Measurements from ENCODE around the gene SMAD1. TPM values are rescaled to one million over a fixed set of nuclear protein-coding genes. Genes with fewer than 3 reads are reported as not detected.

Gene SMAD1
- total RNA-seq, 1 donor, result 30.4 TPM

- H3K4me2 ChIP-seq (ENCODE audit: insufficient read depth, low read length), result no peak overlapping the region
- no peaks in the 10 kb centered on the region for H3K27me3 ChIP-seq (ENCODE audit: insufficient read depth, low read length)
Observed at GRCh38 chr4:145513020-145513621, 31.5 kb downstream of the SMAD1 start.

GRCh38 chr4:145520172-145520571 lies 38.5 kb downstream of the SMAD1 start:
- H3K27ac ChIP-seq (ENCODE audit: low read depth, low read length), result no peak overlapping the region
- no peaks in the 10 kb centered on the region for H3K36me3 ChIP-seq (ENCODE audit: insufficient read depth, low read length)
- H3K27me3 ChIP-seq (ENCODE audit: insufficient read depth, low read length), result no peaks in the 10 kb centered on the region
- no peak overlapping the region for H3K4me2 ChIP-seq (ENCODE audit: insufficient read depth, low read length)
- no peak overlapping the region for H3K4me3 ChIP-seq (ENCODE audit: insufficient read depth, low read length)
- peaks cover 6% of the 10 kb centered on the region for H3K79me2 ChIP-seq (ENCODE audit: insufficient read depth, low read length)
- no peak for DNase-seq (ENCODE audit: insufficient read length, low spot score, missing footprints)
- peaks cover 3% of the 10 kb centered on the region for H4K20me1 ChIP-seq (ENCODE audit: insufficient read depth, low read length)
- H3K9me3 ChIP-seq (ENCODE audit: low read depth, low read length), result no peaks in the 10 kb centered on the region
- no peaks in the 10 kb centered on the region for H3K4me1 ChIP-seq (ENCODE audit: insufficient read depth, low read length)
- H2AFZ ChIP-seq (ENCODE audit: low read length), result no peak overlapping the region
- no peak for TF ChIP-seq CTCF (IDR thresholded peaks at IDR 0.05; ENCODE audit: extremely low read depth, low read depth, low read length)

More at GRCh38 chr4:145513020-145513621, 31.5 kb downstream of the SMAD1 start:
- Histone ChIP-seq H4K20me1 (ENCODE audit: insufficient read depth, low read length) (peaks cover 9% of the 10 kb centered on the region), H2AFZ (ENCODE audit: low read length) (no peak overlapping the region), H3K4me1 (ENCODE audit: insufficient read depth, low read length) (no peaks in the 10 kb centered on the region), H3K36me3 (ENCODE audit: insufficient read depth, low read length) (no peaks in the 10 kb centered on the region), H3K9me3 (ENCODE audit: low read depth, low read length) (no peaks in the 10 kb centered on the region), H3K27ac (ENCODE audit: low read depth, low read length) (no peak overlapping the region), H3K4me3 (ENCODE audit: insufficient read depth, low read length) (no peak overlapping the region), H3K79me2 (ENCODE audit: insufficient read depth, low read length) (peaks cover 25% of the 10 kb centered on the region)
- no peak for TF ChIP-seq CTCF (IDR thresholded peaks at IDR 0.05; ENCODE audit: extremely low read depth, low read depth, low read length)
- DNase-seq (ENCODE audit: insufficient read length, low spot score, missing footprints), result no peak

- H3K4me3 ChIP-seq (ENCODE audit: insufficient read depth, low read length), result no peak overlapping the region
- TF ChIP-seq CTCF (IDR thresholded peaks at IDR 0.05; ENCODE audit: extremely low read depth, low read depth, low read length), result no peak
- H3K4me2 ChIP-seq (ENCODE audit: insufficient read depth, low read length), result no peak overlapping the region
- peaks cover 10% of the 10 kb centered on the region for H4K20me1 ChIP-seq (ENCODE audit: insufficient read depth, low read length)
- no peaks in the 10 kb centered on the region for H3K9me3 ChIP-seq (ENCODE audit: low read depth, low read length)
- H2AFZ ChIP-seq (ENCODE audit: low read length), result no peak overlapping the region
- no peaks in the 10 kb centered on the region for H3K4me1 ChIP-seq (ENCODE audit: insufficient read depth, low read length)
- H3K36me3 ChIP-seq (ENCODE audit: insufficient read depth, low read length), result no peaks in the 10 kb centered on the region
- no peak for DNase-seq (ENCODE audit: insufficient read length, low spot score, missing footprints)
- H3K27me3 ChIP-seq (ENCODE audit: insufficient read depth, low read length), result no peaks in the 10 kb centered on the region
- no peak overlapping the region for H3K27ac ChIP-seq (ENCODE audit: low read depth, low read length)
- peaks cover 6% of the 10 kb centered on the region for H3K79me2 ChIP-seq (ENCODE audit: insufficient read depth, low read length)
Observed at GRCh38 chr4:145521282-145521681, 39.6 kb downstream of the SMAD1 start.

GRCh38 chr4:145523117-145523516 lies 41.5 kb downstream of the SMAD1 start:
- no peak for TF ChIP-seq CTCF (IDR thresholded peaks at IDR 0.05; ENCODE audit: extremely low read depth, low read depth, low read length)
- H3K79me2 ChIP-seq (ENCODE audit: insufficient read depth, low read length), result no peaks in the 10 kb centered on the region
- no peak overlapping the region for H3K27ac ChIP-seq (ENCODE audit: low read depth, low read length)
- no peaks in the 10 kb centered on the region for H3K4me1 ChIP-seq (ENCODE audit: insufficient read depth, low read length)
- H3K36me3 ChIP-seq (ENCODE audit: insufficient read depth, low read length), result no peaks in the 10 kb centered on the region
- H4K20me1 ChIP-seq (ENCODE audit: insufficient read depth, low read length), result peaks cover 10% of the 10 kb centered on the region
- H3K27me3 ChIP-seq (ENCODE audit: insufficient read depth, low read length), result no peaks in the 10 kb centered on the region
- H2AFZ ChIP-seq (ENCODE audit: low read length), result no peak overlapping the region
- DNase-seq (ENCODE audit: insufficient read length, low spot score, missing footprints), result no peak
- H3K9me3 ChIP-seq (ENCODE audit: low read depth, low read length), result no peaks in the 10 kb centered on the region
- no peak overlapping the region for H3K4me2 ChIP-seq (ENCODE audit: insufficient read depth, low read length)
- no peak overlapping the region for H3K4me3 ChIP-seq (ENCODE audit: insufficient read depth, low read length)

Data from osteoblast (primary cell).